GM12891 (cell line): ENCODE results near the gene ADK.

ENCODE experiments used
- POLR2A ChIP-seq: IDR thresholded peaks from 2 replicates; pipeline ENCODE4 v1.6.1; 2011; ENCODE audit warnings: low read depth, low read length, control low read depth
- POLR2AphosphoS5 ChIP-seq: IDR thresholded peaks from 2 replicates; pipeline ENCODE4 v1.6.1; 2011; ENCODE audit warnings: low read depth, low read length, control low read depth

- no peak for TF ChIP-seq POLR2A
- TF ChIP-seq POLR2AphosphoS5, result no peak
Measured at GRCh38 chr10:74490551-74490950, 339.5 kb downstream of the ADK start.
